IMR-90 (cell line): ENCODE results near the gene ARMC8. TPM values are rescaled to one million over a fixed set of nuclear protein-coding genes. Genes with fewer than 3 reads are reported as not detected.
A peak's percentile ranks its signal among the peaks of the same experiment; 100 is the strongest.

Experiments used
- ATAC-seq: fragments of 200-7000 bp; cut with Tn5 transposase; 2 replicates; pipeline ENCODE4 v1.9.1; 2020; ENCODE audit warnings: low read depth, mild to moderate bottlenecking, moderate library complexity
- BruUV-seq: library from RNA; stranded (reverse); fragments of 400-500 nt; replicated peaks from 2 replicates; lab custom pipeline; 2021; lab: Mats Ljungman, UMichigan
- CTCF ChIA-PET: fragments of 300-600 bp; formaldehyde crosslinking; extraction: SDS; loops from one replicate; lab custom pipeline; 2021; ENCODE audit warnings: antibody characterized with exemption; lab: Yijun Ruan, JAX
- POLR2A ChIA-PET: fragments of 300-600 bp; sonication (Branson Sonifier 250); formaldehyde crosslinking; loops from one replicate; lab custom pipeline; 2022; ENCODE audit warnings: antibody characterized with exemption; ENCODE audit not compliant: unreplicated experiment; lab: Charles Lee
- DNase-seq: peaks from one replicate; pipeline ENCODE4 v3.0.0; 2013
- H2AFZ ChIP-seq: replicated peaks from 2 replicates; pipeline ENCODE3; 2013; ENCODE audit warnings: low read length, mild to moderate bottlenecking; ENCODE audit not compliant: poor library complexity
- H2AK5ac ChIP-seq: 2 replicates; pipeline ENCODE4 v1.6.1; 2013; ENCODE audit warnings: low read depth, low read length, inconsistent platforms
- H2AK9ac ChIP-seq: replicated peaks from 2 replicates; pipeline ENCODE3; 2013; ENCODE audit warnings: mild to moderate bottlenecking, low read depth, low read length, moderate library complexity; ENCODE audit not compliant: poor library complexity
- H2BK120ac ChIP-seq: 2 replicates; pipeline ENCODE4 v1.6.1; 2013; ENCODE audit warnings: low read depth, low read length, inconsistent platforms
- H2BK15ac ChIP-seq: 3 replicates; pipeline ENCODE4 v1.6.1; 2013; ENCODE audit warnings: low read depth, low read length, inconsistent platforms
- H2BK20ac ChIP-seq: 2 replicates; pipeline ENCODE4 v1.6.1; 2013; ENCODE audit warnings: low read depth, mild to moderate bottlenecking, inconsistent platforms, low read length, moderate library complexity
- H2BK5ac ChIP-seq: 2 replicates; pipeline ENCODE4 v1.6.1; 2013; ENCODE audit warnings: mild to moderate bottlenecking, low read depth, low read length, inconsistent platforms; ENCODE audit not compliant: poor library complexity, severe bottlenecking
- H3K14ac ChIP-seq: replicated peaks from 2 replicates; pipeline ENCODE4 v1.6.1; 2013; ENCODE audit warnings: low read depth, low read length, inconsistent platforms
- H3K18ac ChIP-seq: 2 replicates; pipeline ENCODE4 v1.6.1; 2013; ENCODE audit warnings: low read depth, low read length, control low read depth
- H3K23ac ChIP-seq: 2 replicates; pipeline ENCODE4 v1.6.1; 2013; ENCODE audit warnings: low read depth, low read length, inconsistent platforms
- H3K27ac ChIP-seq: 2 replicates; pipeline ENCODE4 v1.5.1; 2013; ENCODE audit warnings: mild to moderate bottlenecking, control low read depth, low read length; ENCODE audit not compliant: insufficient read depth
- H3K27me3 ChIP-seq: 2 replicates; pipeline ENCODE4 v1.6.1; 2013; ENCODE audit warnings: low read length; ENCODE audit not compliant: control insufficient read depth, insufficient read depth
- H3K36me3 ChIP-seq: 2 replicates; pipeline ENCODE4 v1.6.1; 2013; ENCODE audit warnings: low read length, mixed read lengths; ENCODE audit not compliant: control insufficient read depth, insufficient read depth
- H3K4ac ChIP-seq: 2 replicates; pipeline ENCODE4 v1.6.1; 2013; ENCODE audit warnings: low read depth, low read length, inconsistent platforms
- H3K4me1 ChIP-seq: 2 replicates; pipeline ENCODE4 v1.6.1; 2013; ENCODE audit warnings: low read length, mixed read lengths; ENCODE audit not compliant: control insufficient read depth, insufficient read depth
- H3K4me2 ChIP-seq: 2 replicates; pipeline ENCODE4 v1.6.1; 2013; ENCODE audit warnings: low read depth, mild to moderate bottlenecking, control low read depth, low read length, moderate library complexity
- H3K4me3 ChIP-seq: 2 replicates; pipeline ENCODE4 v1.5.1; 2013; ENCODE audit warnings: low read depth, mild to moderate bottlenecking, control low read depth, low read length, moderate library complexity; ENCODE audit not compliant: insufficient read depth
- H3K56ac ChIP-seq: 2 replicates; pipeline ENCODE4 v1.6.1; 2013; ENCODE audit warnings: low read length, inconsistent platforms; ENCODE audit not compliant: insufficient read depth; ENCODE audit errors: extremely low read depth
- H3K79me1 ChIP-seq, 2 experiments: 2 replicates each; pipeline ENCODE4 v1.6.1; 2013; ENCODE audit warnings: low read length in 2 of 2, inconsistent platforms in 1 of 2, low read depth in 1 of 2
- H3K9ac ChIP-seq: 2 replicates; pipeline ENCODE4 v1.6.1; 2013; ENCODE audit warnings: low read depth, low read length, control low read depth
- H3K9me1 ChIP-seq: 2 replicates; pipeline ENCODE4 v1.6.1; 2013; ENCODE audit warnings: low read length, inconsistent platforms; ENCODE audit not compliant: insufficient read depth
- H3K9me3 ChIP-seq: 2 replicates; pipeline ENCODE4 v1.6.1; 2013; ENCODE audit warnings: low read length; ENCODE audit not compliant: control insufficient read depth, insufficient read depth
- H4K20me1 ChIP-seq: 2 replicates; pipeline ENCODE4 v1.6.1; 2013; ENCODE audit warnings: low read length, inconsistent platforms; ENCODE audit not compliant: insufficient read depth
- H4K5ac ChIP-seq: 2 replicates; pipeline ENCODE4 v1.6.1; 2013; ENCODE audit warnings: mild to moderate bottlenecking, low read depth, low read length, control low read depth
- H4K8ac ChIP-seq, 2 experiments: 2 replicates each; pipeline ENCODE4 v1.6.1; 2013; ENCODE audit warnings: low read depth in 2 of 2, low read length in 2 of 2, control low read depth in 1 of 2, inconsistent platforms in 1 of 2
- H4K91ac ChIP-seq: 2 replicates; pipeline ENCODE4 v1.6.1; 2013; ENCODE audit warnings: low read depth, low read length, inconsistent platforms; ENCODE audit not compliant: insufficient read depth
- CEBPB ChIP-seq: IDR thresholded peaks from 2 replicates; pipeline ENCODE4 v1.6.1; 2012; ENCODE audit warnings: low read depth, low read length, improper control_type of control experiment
- CHD1 ChIP-seq: IDR thresholded peaks from 2 replicates; pipeline ENCODE4 v1.6.1; 2012; ENCODE audit warnings: low read depth, low read length, improper control_type of control experiment
- ELK1 ChIP-seq: fragments of 150-350 bp; IDR thresholded peaks from 2 replicates; pipeline ENCODE4 v1.6.1; 2016; ENCODE audit warnings: low read depth, mild to moderate bottlenecking, low read length, moderate library complexity, borderline replicate concordance
- FOS ChIP-seq: fragments of 150-350 bp; IDR thresholded peaks from 2 replicates; pipeline ENCODE4 v1.6.1; 2016; ENCODE audit warnings: low read depth, low read length
- MAFK ChIP-seq: IDR thresholded peaks from 2 replicates; pipeline ENCODE4 v1.6.1; 2012; ENCODE audit warnings: low read depth, low read length, improper control_type of control experiment
- MAZ ChIP-seq: IDR thresholded peaks from 2 replicates; pipeline ENCODE4 v1.6.1; 2012; ENCODE audit warnings: low read depth, mild to moderate bottlenecking, low read length, improper control_type of control experiment, moderate library complexity, borderline replicate concordance
- MXI1 ChIP-seq: IDR thresholded peaks from 2 replicates; pipeline ENCODE4 v1.6.1; 2012; ENCODE audit warnings: low read depth, mild to moderate bottlenecking, low read length, moderate library complexity, borderline replicate concordance
- NFE2L2 ChIP-seq: fragments of 150-350 bp; IDR thresholded peaks from 2 replicates; pipeline ENCODE4 v1.6.1; 2016; ENCODE audit warnings: low read depth, mild to moderate bottlenecking, low read length
- POLR2A ChIP-seq: IDR thresholded peaks from 2 replicates; pipeline ENCODE4 v1.6.1; 2012; ENCODE audit warnings: mild to moderate bottlenecking, low read depth, low read length
- RCOR1 ChIP-seq: IDR thresholded peaks from 2 replicates; pipeline ENCODE4 v1.6.1; 2012; ENCODE audit warnings: mild to moderate bottlenecking, low read length, improper control_type of control experiment; ENCODE audit not compliant: insufficient replicate concordance
- RFX5 ChIP-seq: IDR thresholded peaks from 2 replicates; pipeline ENCODE4 v1.8.0; 2012; ENCODE audit warnings: low read depth, mild to moderate bottlenecking, low read length, moderate library complexity
- USF2 ChIP-seq: fragments of 150-350 bp; IDR thresholded peaks from 2 replicates; pipeline ENCODE4 v1.6.1; 2017; ENCODE audit warnings: mild to moderate bottlenecking, antibody characterized with exemption, low read length, low read depth
- WGBS, 2 experiments: methylation state at CpG; one replicate each; pipeline versions ENCODE4 v1.1.5 to v1.1.7; 2013; ENCODE audit warnings: missing lambda C conversion rate in 2 of 2; ENCODE audit not compliant: insufficient read length in 1 of 2; ENCODE audit errors: extremely low coverage in 2 of 2; 5-methylcytosine and 5-hydroxymethylcytosine counted together
- dilution Hi-C: fragments of 300-500 bp; cut with HindIII; formaldehyde crosslinking; loops from one replicate; pipeline ENCODE4 v1.14.3; 2018; ENCODE audit warnings: low sequenced_read_pairs; ENCODE audit not compliant: unreplicated experiment
- in situ Hi-C: fragments of 300-500 bp; cut with MboI; formaldehyde crosslinking; loops from 3 replicates; pipeline ENCODE4 v1.14.3; 2019; ENCODE audit warnings: low sequenced_read_pairs, inconsistent platforms, mixed read lengths
- intact Hi-C: fragments of 100-400 bp; cut with micrococcal nuclease; formaldehyde crosslinking; loops from 2 replicates; pipeline ENCODE4 v1.10.0; 2022
- polyA plus RNA-seq, 3 experiments: library from polyadenylated mRNA; depleted of rRNA; stranded (reverse); fragments of >200 nt; gene quantifications; 2 replicates each; pipeline ENCODE4 v1.2.3, GENCODE V29; 2012; ENCODE audit warnings: low replicate concordance in 1 of 3
- total RNA-seq: library from RNA; depleted of rRNA; stranded (reverse); fragments of >200 nt; gene quantifications from 2 replicates; pipeline ENCODE4 v1.2.3, GENCODE V29; 2012

The ARMC8 gene
- total and polyA plus RNA-seq, 2 of the 4 experiments (the other 2 are of a cell fraction) = 39.1 to 75.1 TPM

- no peak overlapping the region for H3K23ac ChIP-seq
- H4K5ac ChIP-seq = no peak overlapping the region
- no peak overlapping the region for H3K4me3 ChIP-seq
- H4K91ac ChIP-seq = no peak overlapping the region
- BruUV-seq = no TSS peak
- H3K9me3 ChIP-seq = no peaks in the 10 kb centered on the region
- no peak for TF ChIP-seq RFX5
- no peak for TF ChIP-seq MXI1
- no peak for TF ChIP-seq NFE2L2
- TF ChIP-seq MAZ = no peak
- TF ChIP-seq CHD1 = no peak
- no peak for TF ChIP-seq MAFK
- TF ChIP-seq FOS = no peak
- TF ChIP-seq ELK1 = no peak
- no peak for TF ChIP-seq POLR2A
- no peak for TF ChIP-seq USF2
- TF ChIP-seq CEBPB = no peak
- no peak for TF ChIP-seq RCOR1
- H3K9me1 ChIP-seq = peaks cover 8% of the 10 kb centered on the region; the same call in 1 of the 2 replicates
- dilution Hi-C loops (no loop called here), intact Hi-C loops (no loop called here), in situ Hi-C loops (no loop called here)
- H3K4me2 ChIP-seq = no peak overlapping the region
- no peak overlapping the region for H3K9ac ChIP-seq
- H4K20me1 ChIP-seq = peaks cover 16% of the 10 kb centered on the region; the same call in 1 of the 2 replicates
- no peak overlapping the region for H2BK120ac ChIP-seq
- DNase-seq = peak; percentile 76
- no peak overlapping the region for H4K8ac ChIP-seq
- H3K27ac ChIP-seq = no peak overlapping the region
- H3K27me3 ChIP-seq = no peaks in the 10 kb centered on the region
- H3K14ac ChIP-seq = no peak overlapping the region
- H2BK5ac ChIP-seq = no peak overlapping the region
- H3K56ac ChIP-seq = no peak overlapping the region
- ChIA-PET POLR2A (interaction anchor here (0.6 kb wide), 1 partner anchor 16 kb away, joined by 3 read pairs; no protein-coding TSS in a partner anchor), CTCF (no interaction called here)
- ATAC-seq = peak; percentile 90
- no peak overlapping the region for H2BK20ac ChIP-seq
- no peak overlapping the region for H3K4ac ChIP-seq
- peaks cover 2% of the 10 kb centered on the region; the same call in 1 of the 2 replicates for H3K4me1 ChIP-seq
- no peak overlapping the region for H2BK15ac ChIP-seq
- WGBS, 2 experiments = no CpG with 5 or more reads among the region's 5 CpGs
- H3K36me3 ChIP-seq = peaks cover 11% of the 10 kb centered on the region
- H3K18ac ChIP-seq = no peak overlapping the region
- H3K79me1 ChIP-seq = peaks cover 3 to 8% of the 10 kb centered on the region in 2 experiments; a peak in 1 of 4 replicates
- no peak overlapping the region for H2AK9ac ChIP-seq
- H2AK5ac ChIP-seq = no peak overlapping the region
- no peak overlapping the region for H2AFZ ChIP-seq
Measured at GRCh38 chr3:138234401-138235179, 47.5 kb downstream of the ARMC8 start.
